ENCODE data around the gene KCTD16. TPM values are rescaled to one million over a fixed set of nuclear protein-coding genes. Genes with fewer than 3 reads are reported as not detected.

KCTD16 gene
- total RNA-seq, 1 experiment from 2014 or later = 0.14 TPM

DNA sequence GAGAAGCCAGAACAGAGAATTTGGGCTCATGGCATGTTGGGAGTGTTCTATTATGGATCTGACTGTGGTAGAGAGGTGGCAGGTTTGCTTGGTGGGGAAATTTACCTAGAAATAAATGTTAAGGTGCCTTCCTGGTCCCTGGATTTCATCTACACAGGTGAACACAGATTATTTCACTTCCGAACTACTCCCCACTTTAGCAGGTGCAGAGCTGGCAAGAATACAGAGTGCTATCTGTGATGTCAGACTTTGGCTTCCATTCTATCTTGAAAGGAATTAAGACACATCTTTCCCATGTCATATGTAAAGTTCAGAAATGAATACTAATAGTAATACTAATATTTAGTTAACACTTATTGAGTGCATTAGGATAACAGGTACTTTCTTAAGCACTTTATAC lies 234.0 kb downstream of the KCTD16 start:
- DNase-seq = no peak
- BruUV-seq (replicated peaks) = no TSS peak
- TF ChIP-seq, protein P1, sequence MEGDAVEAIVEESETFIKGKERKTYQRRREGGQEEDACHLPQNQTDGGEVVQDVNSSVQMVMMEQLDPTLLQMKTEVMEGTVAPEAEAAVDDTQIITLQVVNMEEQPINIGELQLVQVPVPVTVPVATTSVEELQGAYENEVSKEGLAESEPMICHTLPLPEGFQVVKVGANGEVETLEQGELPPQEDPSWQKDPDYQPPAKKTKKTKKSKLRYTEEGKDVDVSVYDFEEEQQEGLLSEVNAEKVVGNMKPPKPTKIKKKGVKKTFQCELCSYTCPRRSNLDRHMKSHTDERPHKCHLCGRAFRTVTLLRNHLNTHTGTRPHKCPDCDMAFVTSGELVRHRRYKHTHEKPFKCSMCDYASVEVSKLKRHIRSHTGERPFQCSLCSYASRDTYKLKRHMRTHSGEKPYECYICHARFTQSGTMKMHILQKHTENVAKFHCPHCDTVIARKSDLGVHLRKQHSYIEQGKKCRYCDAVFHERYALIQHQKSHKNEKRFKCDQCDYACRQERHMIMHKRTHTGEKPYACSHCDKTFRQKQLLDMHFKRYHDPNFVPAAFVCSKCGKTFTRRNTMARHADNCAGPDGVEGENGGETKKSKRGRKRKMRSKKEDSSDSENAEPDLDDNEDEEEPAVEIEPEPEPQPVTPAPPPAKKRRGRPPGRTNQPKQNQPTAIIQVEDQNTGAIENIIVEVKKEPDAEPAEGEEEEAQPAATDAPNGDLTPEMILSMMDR (IDR thresholded peaks at IDR 0.05; ENCODE audit: unreplicated experiment) = no peak
- Mint-ChIP-seq H3K4me3 (ENCODE audit: low read depth, unreplicated experiment) (no peak overlapping the region), H3K4me1 (ENCODE audit: low read depth, unreplicated experiment) (no peaks in the 10 kb centered on the region), H3K27ac (ENCODE audit: unreplicated experiment) (no peak overlapping the region), H3K27me3 (ENCODE audit: unreplicated experiment) (no peaks in the 10 kb centered on the region), H3K36me3 (ENCODE audit: insufficient read depth, unreplicated experiment) (no peaks in the 10 kb centered on the region), H3K9me3 (ENCODE audit: low read depth, unreplicated experiment) (peaks cover 3% of the 10 kb centered on the region)
- intact Hi-C loops (cut with micrococcal nuclease; ENCODE audit: unreplicated experiment) = no loop called here
- CTCF ChIA-PET = no interaction called here

DNA sequence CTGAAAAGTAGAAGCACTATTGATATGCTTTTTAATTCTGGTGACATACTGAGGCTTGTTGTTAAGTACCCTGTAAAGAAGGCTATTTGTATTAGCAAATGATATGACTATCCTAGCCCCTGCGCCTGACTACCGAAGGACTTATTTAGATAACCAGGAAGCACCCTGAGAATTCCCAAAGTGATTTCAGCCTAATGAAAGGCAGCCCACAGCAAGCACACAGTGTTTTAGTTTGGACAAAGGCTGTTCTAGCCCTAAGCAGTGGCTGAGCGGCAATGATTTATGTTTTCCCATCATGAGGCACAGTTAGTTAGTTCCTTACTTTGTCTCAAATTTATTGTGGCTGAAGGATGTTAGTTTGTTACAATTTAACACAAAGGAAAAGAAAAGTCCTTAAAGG lies 235.3 kb downstream of the KCTD16 start:
- Mint-ChIP-seq H3K36me3 (ENCODE audit: insufficient read depth, unreplicated experiment) (no peaks in the 10 kb centered on the region), H3K9me3 (ENCODE audit: low read depth, unreplicated experiment) (peaks cover 3% of the 10 kb centered on the region), H3K27ac (ENCODE audit: unreplicated experiment) (no peak overlapping the region), H3K4me1 (ENCODE audit: low read depth, unreplicated experiment) (no peaks in the 10 kb centered on the region), H3K4me3 (ENCODE audit: low read depth, unreplicated experiment) (no peak overlapping the region), H3K27me3 (ENCODE audit: unreplicated experiment) (no peaks in the 10 kb centered on the region)
- intact Hi-C loops (cut with micrococcal nuclease; ENCODE audit: unreplicated experiment) = no loop called here
- no TSS peak for BruUV-seq (replicated peaks)
- DNase-seq = no peak
- CTCF ChIA-PET = no interaction called here
- TF ChIP-seq, protein P1 (IDR thresholded peaks at IDR 0.05; ENCODE audit: unreplicated experiment) = no peak

DNA sequence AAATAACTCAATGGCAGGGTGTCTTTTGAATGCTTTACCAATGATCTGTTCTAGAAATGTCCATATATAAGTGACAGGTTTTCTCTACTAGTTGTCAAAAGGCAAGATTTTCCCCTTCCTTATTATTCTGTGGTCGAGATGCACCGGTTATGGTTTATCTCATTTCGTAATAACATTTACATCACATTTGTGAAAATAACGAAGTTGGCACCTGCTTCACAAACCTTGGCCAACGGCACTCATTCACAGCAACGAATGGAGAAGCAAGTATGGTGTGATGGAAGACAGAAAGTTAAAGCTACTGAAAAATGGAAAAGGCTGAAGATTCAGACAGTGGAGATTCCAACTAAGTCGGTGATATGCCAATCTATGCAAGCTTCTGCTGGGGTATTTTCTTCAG lies 235.8 kb downstream of the KCTD16 start:
- intact Hi-C loops (cut with micrococcal nuclease; ENCODE audit: unreplicated experiment) = no loop called here
- TF ChIP-seq, protein P1 (IDR thresholded peaks at IDR 0.05; ENCODE audit: unreplicated experiment) = no peak
- BruUV-seq (replicated peaks) = no TSS peak
- Mint-ChIP-seq H3K27me3 (ENCODE audit: unreplicated experiment) (no peaks in the 10 kb centered on the region), H3K27ac (ENCODE audit: unreplicated experiment) (no peak overlapping the region), H3K36me3 (ENCODE audit: insufficient read depth, unreplicated experiment) (no peaks in the 10 kb centered on the region), H3K9me3 (ENCODE audit: low read depth, unreplicated experiment) (peaks cover 3% of the 10 kb centered on the region), H3K4me1 (ENCODE audit: low read depth, unreplicated experiment) (no peaks in the 10 kb centered on the region), H3K4me3 (ENCODE audit: low read depth, unreplicated experiment) (no peak overlapping the region)
- CTCF ChIA-PET = no interaction called here
- no peak for DNase-seq

DNA sequence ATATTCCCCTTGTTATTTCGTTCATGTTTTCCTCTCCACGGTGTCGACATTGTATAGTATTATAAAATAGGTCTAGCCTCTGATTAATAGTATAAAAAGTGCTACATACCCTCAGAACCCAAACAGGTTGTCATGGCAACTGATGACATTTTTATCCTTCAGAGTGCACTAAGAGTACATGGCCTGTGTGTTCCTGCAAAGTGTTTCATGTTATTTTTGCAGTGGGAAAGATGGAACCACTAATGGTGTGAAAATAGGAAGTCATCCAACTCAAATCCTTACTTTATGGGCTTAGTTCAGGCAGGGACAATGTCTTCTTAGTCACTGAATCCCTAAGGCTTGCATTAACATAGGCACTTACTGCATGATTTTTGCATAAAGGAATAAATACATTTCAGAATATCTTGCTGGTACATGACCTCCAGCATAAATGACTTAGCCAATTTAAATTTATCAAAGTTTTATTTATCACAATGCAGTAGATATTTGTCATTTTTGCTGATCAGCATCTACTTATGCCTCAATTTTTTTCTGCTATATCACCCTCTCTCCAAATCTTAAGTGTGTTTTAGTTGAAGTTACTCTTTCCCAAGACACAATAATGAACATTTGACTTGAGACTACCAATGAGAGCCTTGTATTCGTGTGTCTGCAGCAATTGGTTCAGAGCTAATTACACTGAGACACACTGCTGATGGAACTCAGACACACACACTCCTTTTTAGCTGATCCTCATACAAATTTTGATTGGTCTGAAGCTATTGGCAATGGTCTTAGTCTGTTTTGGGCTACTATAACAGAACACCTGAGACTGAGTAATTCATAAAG lies 243.7 kb downstream of the KCTD16 start:
- DNase-seq = no peak
- CTCF ChIA-PET = no interaction called here
- no peaks in the 10 kb centered on the region for H3K4me1 Mint-ChIP-seq (ENCODE audit: low read depth, unreplicated experiment)
- H3K36me3 Mint-ChIP-seq (ENCODE audit: insufficient read depth, unreplicated experiment) = no peaks in the 10 kb centered on the region
- no peak overlapping the region for H3K27ac Mint-ChIP-seq (ENCODE audit: unreplicated experiment)
- TF ChIP-seq, protein P1 (IDR thresholded peaks at IDR 0.05; ENCODE audit: unreplicated experiment) = no peak
- intact Hi-C loops (cut with micrococcal nuclease; ENCODE audit: unreplicated experiment) = no loop called here
- H3K9me3 Mint-ChIP-seq (ENCODE audit: low read depth, unreplicated experiment) = peaks cover 3% of the 10 kb centered on the region
- no peaks in the 10 kb centered on the region for H3K27me3 Mint-ChIP-seq (ENCODE audit: unreplicated experiment)
- H3K4me3 Mint-ChIP-seq (ENCODE audit: low read depth, unreplicated experiment) = no peak overlapping the region
- no TSS peak for BruUV-seq (replicated peaks)

Measured in Calu3 (cell line).